ENCODE measurements around the gene TMEM121.

GRCh38 chr14:105498430-105499255 is 27.7 kb upstream of the TMEM121 start:
- no peak for TF ChIP-seq CTCF (IDR thresholded peaks at IDR 0.05)
- no peak for TF ChIP-seq EZH2 (IDR thresholded peaks at IDR 0.05; ENCODE audit: borderline replicate concordance, insufficient read depth, low read depth, low read length, poor library complexity, severe bottlenecking)
